ENCODE results near the gene REM1.

The REM1 gene

GRCh38 chr20:31494131-31494530 is 19.0 kb downstream of the REM1 start:
- Histone ChIP-seq H3K4me3 (ENCODE audit: low read depth, low read length) (no peak overlapping the region), H3K9me3 (ENCODE audit: control insufficient read depth, insufficient read depth, low read depth, low read length) (no peaks in the 10 kb centered on the region), H3K4me1 (ENCODE audit: control insufficient read depth, insufficient read depth, low read length) (0 out of 2 replicates have a peak, but pooled peaks cover 2% of the 10 kb centered on the region), H3K36me3 (ENCODE audit: control insufficient read depth in 2 of 2, insufficient read depth in 1 of 2, low read length in 2 of 2) (no peaks in the 10 kb centered on the region), H3K27ac (ENCODE audit: extremely low read depth, low read depth, low read length) (no peak overlapping the region)
- POLR2A ChIA-PET: no interaction called here
- TF ChIP-seq ATF2 (tag by site-specific recombination; IDR thresholded peaks at IDR 0.05; ENCODE audit: low read depth) (peak; percentile 3; the same call in 1 of the 2 replicates), ZIC2 (tag by site-specific recombination; IDR thresholded peaks at IDR 0.05) (no peak)
- CTCF ChIA-PET: interaction anchor here (1.4 to 2.4 kb wide), 2 partner anchors 9 to 183 kb away, joined by 3 to 11 read pairs; no protein-coding TSS in a partner anchor

GRCh38 chr20:31496761-31497295 is 21.7 kb downstream of the REM1 start:
- H3K27ac ChIP-seq (ENCODE audit: extremely low read depth, low read depth, low read length): no peak overlapping the region
- no peaks in the 10 kb centered on the region for H3K36me3 ChIP-seq (ENCODE audit: control insufficient read depth in 2 of 2, insufficient read depth in 1 of 2, low read length in 2 of 2)
- H3K4me1 ChIP-seq (ENCODE audit: control insufficient read depth, insufficient read depth, low read length): 0 out of 2 replicates have a peak, but pooled peaks cover 2% of the 10 kb centered on the region
- CTCF ChIA-PET: interaction anchor here (1.4 to 1.5 kb wide), 2 partner anchors 36 to 37 kb away, joined by 3 to 8 read pairs; no protein-coding TSS in a partner anchor
- H3K4me3 ChIP-seq (ENCODE audit: low read depth, low read length): no peak overlapping the region
- no peaks in the 10 kb centered on the region for H3K9me3 ChIP-seq (ENCODE audit: control insufficient read depth, insufficient read depth, low read depth, low read length)
- POLR2A ChIA-PET: no interaction called here
- TF ChIP-seq ZNF76 (tag by site-specific recombination; IDR thresholded peaks at IDR 0.05; ENCODE audit: borderline replicate concordance, low read depth) (no peak), ZNF626 (tag by site-specific recombination; IDR thresholded peaks at IDR 0.05) (no peak), ZNF398 (tag by site-specific recombination; IDR thresholded peaks at IDR 0.05) (peak; percentile 76), PATZ1 (tag by site-specific recombination; IDR thresholded peaks at IDR 0.05) (no peak), ZNF366 (tag by site-specific recombination; conservative IDR thresholded peaks at IDR 0.05) (0 out of 2 replicates have a peak, but pooled peaks have one; percentile 11), ZNF707 (tag by site-specific recombination; IDR thresholded peaks at IDR 0.05) (no peak), ZNF391 (tag by site-specific recombination; IDR thresholded peaks at IDR 0.05; ENCODE audit: borderline replicate concordance, low read depth) (no peak), ZNF768 (tag by site-specific recombination; IDR thresholded peaks at IDR 0.05) (no peak), ELK4 (IDR thresholded peaks at IDR 0.05; ENCODE audit: borderline replicate concordance, low read depth, low read length) (no peak), REPIN1 (tag by site-specific recombination; IDR thresholded peaks at IDR 0.05; ENCODE audit: low read depth) (no peak), IKZF3 (tag by site-specific recombination; IDR thresholded peaks at IDR 0.05) (0 out of 2 replicates have a peak, but pooled peaks have one; percentile 14), KLF17 (tag by site-specific recombination; IDR thresholded peaks at IDR 0.05) (peak; percentile 83), ZSCAN16 (tag by site-specific recombination; IDR thresholded peaks at IDR 0.05) (no peak), ZIC2 (tag by site-specific recombination; IDR thresholded peaks at IDR 0.05) (peak; percentile 83), ZBTB17 (tag by site-specific recombination; IDR thresholded peaks at IDR 0.05) (peak; percentile 100), KLF1 (tag by site-specific recombination; IDR thresholded peaks at IDR 0.05) (no peak), ZNF639 (tag by site-specific recombination; IDR thresholded peaks at IDR 0.05) (no peak), GLIS1 (tag by site-specific recombination; IDR thresholded peaks at IDR 0.05) (peak; percentile 17; the same call in 1 of the 2 replicates), ZNF341 (tag by site-specific recombination; IDR thresholded peaks at IDR 0.05; ENCODE audit: low read depth) (peak; percentile 73), ZNF280D (tag by site-specific recombination; IDR thresholded peaks at IDR 0.05) (no peak)
